Liver (tissue), 3 donors: Measurements from ENCODE around the gene WSCD2.

ENCODE experiments used
- ATF3 ChIP-seq: IDR thresholded peaks from 2 replicates; pipeline ENCODE4 v1.6.1; 2016; ENCODE audit warnings: antibody characterized with exemption
- CTCF ChIP-seq: fragments of 150-350 bp; IDR thresholded peaks from 2 replicates; pipeline ENCODE4 v1.5.1; 2017; ENCODE audit warnings: improper control_type of control experiment, low read depth, low read length; ENCODE audit not compliant: missing input control
- GABPA ChIP-seq, 2 donors: IDR thresholded peaks in 1 of 2; conservative IDR thresholded peaks in 1 of 2; 2 replicates each; pipeline ENCODE4 v1.6.1; 2016; ENCODE audit warnings: antibody characterized with exemption in 2 of 2, mild to moderate bottlenecking in 1 of 2, moderate library complexity in 1 of 2
- JUND ChIP-seq, 2 donors: IDR thresholded peaks; 2 replicates each; pipeline ENCODE4 v1.6.1; 2016; ENCODE audit warnings: antibody characterized with exemption in 2 of 2
- MAX ChIP-seq: IDR thresholded peaks from 2 replicates; pipeline ENCODE4 v1.6.1; 2016; ENCODE audit warnings: antibody characterized with exemption
- RAD21 ChIP-seq, 2 donors: IDR thresholded peaks; 2 replicates each; pipeline ENCODE4 v1.6.1; 2016; ENCODE audit warnings: antibody characterized with exemption in 2 of 2, mild to moderate bottlenecking in 2 of 2
- REST ChIP-seq: IDR thresholded peaks from 2 replicates; pipeline ENCODE4 v1.6.1; 2016; ENCODE audit warnings: antibody characterized with exemption, mild to moderate bottlenecking
- SP1 ChIP-seq: IDR thresholded peaks from 2 replicates; pipeline ENCODE4 v1.6.1; 2018; ENCODE audit warnings: antibody characterized with exemption, mild to moderate bottlenecking
- TAF1 ChIP-seq: conservative IDR thresholded peaks from 2 replicates; pipeline ENCODE4 v1.6.1; 2016; ENCODE audit warnings: antibody characterized with exemption, mild to moderate bottlenecking
- YY1 ChIP-seq: IDR thresholded peaks from 2 replicates; pipeline ENCODE4 v1.6.1; 2016; ENCODE audit warnings: antibody characterized with exemption, mild to moderate bottlenecking
- ZBTB33 ChIP-seq: IDR thresholded peaks from 2 replicates; pipeline ENCODE4 v1.6.1; 2016; ENCODE audit warnings: antibody characterized with exemption
- donor health status: healthy.
- donor health status: healthy.

- TF ChIP-seq CTCF (no peak), YY1 (no peak), JUND (IDR thresholded peaks at IDR 0.05) (no peak), SP1 (no peak), MAX (no peak), ZBTB33 (no peak), RAD21 (IDR thresholded peaks at IDR 0.05) (no peak), GABPA (IDR thresholded peaks at IDR 0.05 in 1 of 2, conservative IDR thresholded peaks at IDR 0.05 in 1 of 2) (no peak), ATF3 (no peak), REST (no peak), TAF1 (no peak)
Measured at GRCh38 chr12:108252523-108252922, 123.4 kb downstream of the WSCD2 start.
